AG04450 (cell line): ENCODE measurements around the gene KCTD16. TPM values are rescaled to one million over a fixed set of nuclear protein-coding genes. Genes with fewer than 3 reads are reported as not detected.

Source experiments
- CTCF ChIA-PET: fragments of 300-600, 350-600 bp; formaldehyde crosslinking; extraction: SDS; loops from one replicate; lab custom pipeline; 2022; ENCODE audit warnings: antibody characterized with exemption, inconsistent platforms; lab: Charles Lee
- POLR2A ChIA-PET: fragments of 350-600 bp; formaldehyde crosslinking; extraction: SDS; loops from one replicate; lab custom pipeline; 2021; ENCODE audit warnings: antibody characterized with exemption, inconsistent platforms; lab: Yijun Ruan, JAX
- DNase-seq: peaks from one replicate; pipeline ENCODE4 v3.0.0-alpha.2; 2011; ENCODE audit warnings: low read depth, low spot score
- H3K27ac ChIP-seq: one replicate; pipeline ENCODE4 v1.5.1; 2012; ENCODE audit warnings: low read depth, low read length, control low read depth
- H3K27me3 ChIP-seq: one replicate; pipeline ENCODE4 v1.6.0; 2012; ENCODE audit warnings: low read length; ENCODE audit not compliant: control insufficient read depth, insufficient read depth
- H3K4me3 ChIP-seq: 2 replicates; pipeline ENCODE4 v1.5.1; 2011; ENCODE audit warnings: mild to moderate bottlenecking, low read depth, low read length, control low read depth
- H3K9me3 ChIP-seq: 2 replicates; pipeline ENCODE4 v1.5.1; 2012; ENCODE audit warnings: low read length; ENCODE audit not compliant: control insufficient read depth, insufficient read depth
- CTCF ChIP-seq: IDR thresholded peaks from 2 replicates; pipeline ENCODE4 v1.5.1; 2011; ENCODE audit warnings: low read depth, low read length, control low read depth, inconsistent platforms
- polyA plus RNA-seq: library from polyadenylated mRNA; depleted of rRNA; stranded (reverse); fragments of >200 nt; gene quantifications from 2 replicates; pipeline ENCODE4 v1.2.3, GENCODE V29; 2011

The KCTD16 gene
- polyA plus RNA-seq, 1 experiment, result 0.38 TPM

DNA sequence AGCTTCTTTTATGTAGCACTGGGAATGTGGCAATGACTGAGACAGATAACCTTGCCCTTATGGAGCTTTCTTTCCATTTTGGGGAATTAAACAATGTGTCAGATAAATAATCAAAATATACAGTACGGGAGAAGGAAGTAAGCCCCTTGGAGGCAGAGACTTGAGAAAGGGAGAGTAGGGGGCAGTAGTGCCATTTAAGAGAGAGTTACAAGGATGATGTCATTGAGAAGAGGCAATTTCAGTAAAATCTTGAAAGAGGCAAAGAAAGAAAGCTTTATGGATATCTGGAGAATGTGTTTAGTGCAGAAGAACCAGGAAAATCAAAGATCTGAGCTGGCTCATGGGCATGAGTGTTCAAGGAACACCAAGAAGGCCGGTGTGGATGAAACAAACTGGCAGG, 77.3 kb downstream of the KCTD16 start:
- ChIA-PET POLR2A (no interaction called here), CTCF (interaction anchor here (0.6 to 0.9 kb wide), 2 partner anchors 217 to 1883 kb away, joined by 3 to 4 read pairs; no protein-coding TSS in a partner anchor)
- no peaks in the 10 kb centered on the region for H3K27me3 ChIP-seq
- no peak overlapping the region for H3K27ac ChIP-seq
- no peaks in the 10 kb centered on the region for H3K9me3 ChIP-seq
- H3K4me3 ChIP-seq, result no peak overlapping the region
- no peak for TF ChIP-seq CTCF
- no peak for DNase-seq

DNA sequence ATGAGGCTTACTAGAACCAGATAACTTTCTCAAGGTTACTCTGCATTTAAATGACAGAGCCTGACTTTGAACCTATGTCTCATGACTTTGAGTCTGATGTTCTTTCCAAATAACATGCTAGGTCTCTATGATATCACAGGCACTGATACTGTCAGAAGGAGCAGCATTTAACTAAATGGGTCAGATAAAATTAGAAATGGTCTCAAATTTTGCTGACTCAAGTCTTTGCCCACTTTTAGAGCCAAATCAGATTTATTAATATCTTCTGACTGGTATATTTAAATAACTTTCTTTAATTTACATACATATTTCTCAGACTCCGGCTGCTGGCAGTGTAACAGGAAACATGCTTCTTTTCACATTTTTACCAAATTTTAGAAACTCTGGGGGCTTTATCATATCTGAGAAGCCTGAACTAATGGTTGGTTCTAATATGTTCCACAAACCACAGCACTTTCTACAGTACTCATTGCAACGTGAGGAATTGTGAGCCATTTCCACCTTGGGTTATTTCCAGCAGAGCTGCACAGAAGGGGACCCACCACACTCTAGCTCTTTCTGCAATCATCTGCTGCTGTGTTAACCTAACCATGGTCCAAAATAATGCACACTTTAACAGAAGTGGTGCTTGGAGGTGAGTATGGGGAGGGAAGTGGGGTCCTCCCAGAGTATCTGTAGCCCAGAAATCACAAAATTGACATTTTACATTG, 79.2 kb downstream of the KCTD16 start:
- DNase-seq, result no peak
- Histone ChIP-seq H3K9me3 (no peaks in the 10 kb centered on the region), H3K27me3 (no peaks in the 10 kb centered on the region), H3K27ac (no peak overlapping the region), H3K4me3 (no peak overlapping the region)
- no peak for TF ChIP-seq CTCF
- ChIA-PET POLR2A (no interaction called here), CTCF (no interaction called here)

GRCh38 chr5:144254552-144254951, 83.9 kb downstream of the KCTD16 start:
- no peaks in the 10 kb centered on the region for H3K9me3 ChIP-seq
- POLR2A ChIA-PET, result no interaction called here
- CTCF ChIA-PET, result no interaction called here
- no peak overlapping the region for H3K4me3 ChIP-seq
- H3K27me3 ChIP-seq, result no peaks in the 10 kb centered on the region
- DNase-seq, result no peak
- no peak for TF ChIP-seq CTCF
- no peak overlapping the region for H3K27ac ChIP-seq

DNA sequence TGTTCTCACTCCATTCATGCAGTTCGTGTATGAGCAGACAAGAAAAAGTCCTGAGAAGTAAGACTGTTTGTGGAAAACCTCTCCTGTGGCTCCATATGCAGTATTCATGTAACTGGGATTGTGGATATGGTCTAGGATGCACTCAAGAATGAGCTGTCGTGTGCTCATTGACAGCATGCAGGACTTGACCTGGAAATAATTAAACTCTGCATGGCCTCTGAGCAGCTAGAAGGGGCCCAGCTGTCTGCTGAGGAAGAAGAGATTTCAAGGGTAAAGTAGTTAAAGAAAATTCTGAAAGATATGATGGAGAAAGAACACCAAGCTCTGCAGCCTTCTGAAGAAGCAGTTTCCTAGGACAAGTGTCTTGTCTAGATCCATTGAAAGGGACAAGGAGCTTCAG, 89.4 kb downstream of the KCTD16 start:
- ChIA-PET POLR2A (no interaction called here), CTCF (interaction anchor here (1.3 kb wide), 1 partner anchor 22 kb away, joined by 3 read pairs; no protein-coding TSS in a partner anchor)
- Histone ChIP-seq H3K27me3 (no peaks in the 10 kb centered on the region), H3K27ac (no peak overlapping the region), H3K9me3 (no peaks in the 10 kb centered on the region), H3K4me3 (no peak overlapping the region)
- no peak for DNase-seq
- TF ChIP-seq CTCF, result no peak

DNA sequence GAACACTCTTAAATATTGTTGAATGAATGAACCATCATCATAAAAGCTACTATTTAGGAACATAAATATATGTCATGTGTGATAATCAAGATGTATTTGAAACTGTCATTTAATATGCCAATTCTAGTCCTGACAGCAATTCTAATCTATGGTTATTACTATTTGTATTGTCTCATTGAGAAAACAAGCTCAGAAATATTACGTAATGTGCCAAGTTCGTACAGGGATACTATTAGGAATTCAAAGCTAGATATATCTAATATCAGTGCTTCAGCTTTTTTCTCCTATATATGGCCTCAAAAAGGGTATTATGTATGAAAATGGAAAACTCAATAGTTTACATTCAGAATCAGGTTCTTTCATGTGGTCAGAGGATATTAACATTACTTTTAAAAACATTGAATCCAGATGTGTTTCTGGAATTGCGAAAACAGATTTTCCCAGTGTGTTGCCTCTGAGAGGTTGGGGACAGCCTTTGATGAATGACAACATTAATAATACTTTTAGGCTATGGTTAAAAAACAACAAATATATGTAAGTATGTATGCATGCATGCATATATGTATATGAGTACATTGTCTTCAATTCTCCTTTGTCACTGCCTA, 95.1 kb downstream of the KCTD16 start:
- Histone ChIP-seq H3K27me3 (no peaks in the 10 kb centered on the region), H3K4me3 (no peak overlapping the region), H3K27ac (no peak overlapping the region), H3K9me3 (no peaks in the 10 kb centered on the region)
- TF ChIP-seq CTCF, result no peak
- DNase-seq, result no peak
- ChIA-PET POLR2A (no interaction called here), CTCF (no interaction called here)
